GM13977 (cell line): Measurements from ENCODE around the gene GGCX.

Source experiments
- DNase-seq: peaks from one replicate; pipeline ENCODE4 v3.0.0; 2012; ENCODE audit warnings: low spot score
- in situ Hi-C: fragments of 300-500 bp; cut with MboI; formaldehyde crosslinking; loops from one replicate; pipeline ENCODE4 v1.12.0; 2022; ENCODE audit warnings: low sequenced_read_pairs, low pct_unique_long_range_greater_than_20kb, mixed read lengths, inconsistent platforms; ENCODE audit not compliant: unreplicated experiment
- TF ChIP-seq, protein P1 (sequence below): IDR thresholded peaks from 2 replicates; pipeline ENCODE4 v1.5.1; 2012; ENCODE audit warnings: mild to moderate bottlenecking, control low read depth; ENCODE audit not compliant: insufficient read depth; ENCODE audit errors: extremely low read depth, missing control alignments

GGCX gene

DNA sequence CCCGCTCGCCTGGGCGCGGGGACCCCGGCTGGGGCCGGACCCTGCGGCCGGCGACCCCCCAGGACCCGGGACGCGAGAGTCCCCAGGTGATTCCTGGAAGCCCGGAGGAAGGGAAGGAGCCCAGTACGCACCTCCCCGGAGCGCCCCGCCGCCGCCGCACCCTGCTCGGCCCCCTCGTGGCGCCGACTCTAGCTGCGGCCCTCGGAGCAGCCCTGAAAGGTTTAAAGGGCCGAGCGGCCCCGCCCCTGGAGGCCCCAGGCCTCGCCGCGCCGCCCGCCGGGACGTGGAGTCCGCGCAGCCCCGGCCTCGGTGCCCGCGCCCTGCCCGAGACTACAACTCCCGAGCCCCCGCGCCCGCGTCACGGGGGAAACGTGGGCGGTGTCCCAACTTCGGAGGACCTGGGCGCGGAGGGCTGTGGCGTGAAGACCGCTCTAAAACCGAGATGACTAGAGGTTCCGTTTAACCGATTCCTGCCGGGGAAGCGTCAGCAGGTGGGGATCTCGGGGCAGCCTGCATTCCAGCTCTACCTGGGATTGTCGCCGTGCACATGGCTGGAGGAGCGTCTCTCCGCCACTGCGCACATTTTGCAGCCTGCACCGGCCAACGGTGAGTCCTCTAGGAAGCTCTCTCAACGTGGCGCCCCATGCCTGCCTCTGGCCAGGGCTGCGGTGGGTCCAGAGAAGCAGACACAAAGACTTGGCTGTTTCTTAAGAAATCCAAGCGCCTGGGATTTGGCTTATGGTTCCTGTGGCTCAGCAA is 41.4 kb upstream of the GGCX start, which contains the start of gene TMEM150A:
TMEM150A (minus strand) TSS at position 223 of the 759 bp plus-strand sequence. CDS start 750 bp downstream, outside the sequence.
- TF ChIP-seq, protein P1, sequence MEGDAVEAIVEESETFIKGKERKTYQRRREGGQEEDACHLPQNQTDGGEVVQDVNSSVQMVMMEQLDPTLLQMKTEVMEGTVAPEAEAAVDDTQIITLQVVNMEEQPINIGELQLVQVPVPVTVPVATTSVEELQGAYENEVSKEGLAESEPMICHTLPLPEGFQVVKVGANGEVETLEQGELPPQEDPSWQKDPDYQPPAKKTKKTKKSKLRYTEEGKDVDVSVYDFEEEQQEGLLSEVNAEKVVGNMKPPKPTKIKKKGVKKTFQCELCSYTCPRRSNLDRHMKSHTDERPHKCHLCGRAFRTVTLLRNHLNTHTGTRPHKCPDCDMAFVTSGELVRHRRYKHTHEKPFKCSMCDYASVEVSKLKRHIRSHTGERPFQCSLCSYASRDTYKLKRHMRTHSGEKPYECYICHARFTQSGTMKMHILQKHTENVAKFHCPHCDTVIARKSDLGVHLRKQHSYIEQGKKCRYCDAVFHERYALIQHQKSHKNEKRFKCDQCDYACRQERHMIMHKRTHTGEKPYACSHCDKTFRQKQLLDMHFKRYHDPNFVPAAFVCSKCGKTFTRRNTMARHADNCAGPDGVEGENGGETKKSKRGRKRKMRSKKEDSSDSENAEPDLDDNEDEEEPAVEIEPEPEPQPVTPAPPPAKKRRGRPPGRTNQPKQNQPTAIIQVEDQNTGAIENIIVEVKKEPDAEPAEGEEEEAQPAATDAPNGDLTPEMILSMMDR = peak; percentile 35
- in situ Hi-C loops = no loop called here
- peak; percentile 96 for DNase-seq

DNA sequence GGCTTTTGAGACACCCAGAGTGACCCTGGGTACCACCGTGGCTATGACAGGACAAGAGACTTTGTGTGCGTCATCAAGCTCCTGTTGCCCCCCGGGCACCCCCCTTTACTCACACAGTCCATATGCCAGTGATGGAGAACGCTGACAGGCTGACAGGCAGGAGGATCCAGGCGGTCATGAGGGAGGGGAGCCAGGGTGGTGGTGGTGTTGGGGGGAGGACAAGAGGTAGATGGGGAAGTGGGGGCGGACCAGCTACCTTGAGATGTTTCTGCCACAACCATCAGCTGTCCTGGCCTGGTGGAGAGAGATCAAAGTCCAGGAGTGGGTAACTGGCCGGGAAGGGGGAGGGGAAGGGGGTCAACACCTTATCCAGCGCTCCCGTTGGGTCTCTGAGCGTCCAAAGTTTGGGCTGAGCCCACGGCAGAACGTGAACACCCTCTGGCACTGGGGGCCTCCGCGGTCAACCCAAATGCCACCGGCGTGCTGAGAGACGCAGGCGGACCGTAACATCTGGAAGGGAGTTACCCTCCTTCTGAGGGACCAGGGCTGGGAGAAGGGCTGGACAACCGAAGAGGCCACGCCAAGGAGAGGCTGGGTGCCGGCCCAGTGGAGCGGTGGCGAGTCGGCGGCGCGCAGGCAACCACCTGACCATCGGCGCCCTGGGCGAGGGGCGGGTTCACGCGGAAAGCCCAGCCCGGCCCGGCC is 40.6 kb upstream of the GGCX start:
- in situ Hi-C loops = no loop called here
- no peak for DNase-seq
- TF ChIP-seq, protein P1 = no peak

DNA sequence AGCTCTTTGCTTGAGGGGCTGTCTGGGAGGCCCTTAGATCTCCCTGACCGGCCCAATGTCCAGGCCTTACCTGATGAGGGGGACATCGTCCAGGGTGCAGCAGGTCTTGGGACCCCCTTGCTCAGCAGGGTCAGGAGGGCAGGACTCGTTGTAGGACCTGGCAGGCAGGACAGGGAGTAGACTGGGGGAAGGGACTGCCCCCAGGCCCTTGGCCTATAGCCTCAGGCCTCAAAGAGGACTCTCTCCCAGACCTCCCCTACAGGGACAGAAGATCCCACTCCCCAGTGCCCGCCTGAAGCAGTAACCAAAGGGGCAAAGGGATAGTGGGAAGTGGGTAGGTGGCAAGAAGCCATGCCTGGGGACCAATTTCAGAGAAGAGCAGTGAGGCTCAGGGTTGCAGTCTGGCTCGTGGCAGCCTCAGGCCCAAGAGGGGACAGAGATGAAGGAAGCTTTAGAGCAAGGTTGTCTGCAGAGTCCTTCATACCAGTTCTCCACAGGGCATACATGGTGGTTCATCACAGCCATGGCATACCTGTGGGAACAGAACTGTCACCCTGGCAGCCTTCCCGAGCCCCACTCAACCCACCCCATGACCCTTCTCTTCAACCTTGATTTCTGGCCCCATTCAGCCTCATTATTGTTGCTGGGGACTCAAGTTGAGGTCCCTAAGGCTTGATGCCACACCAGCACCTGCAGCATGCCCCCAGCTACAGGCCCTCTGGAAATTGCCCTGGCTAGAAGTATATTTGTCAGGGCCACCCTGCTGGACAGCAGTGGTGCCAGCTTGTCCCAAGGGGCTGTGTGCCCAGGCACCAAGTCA is 39.9 kb upstream of the GGCX start:
- no peak for DNase-seq
- in situ Hi-C loops = no loop called here
- TF ChIP-seq, protein P1 = no peak

DNA sequence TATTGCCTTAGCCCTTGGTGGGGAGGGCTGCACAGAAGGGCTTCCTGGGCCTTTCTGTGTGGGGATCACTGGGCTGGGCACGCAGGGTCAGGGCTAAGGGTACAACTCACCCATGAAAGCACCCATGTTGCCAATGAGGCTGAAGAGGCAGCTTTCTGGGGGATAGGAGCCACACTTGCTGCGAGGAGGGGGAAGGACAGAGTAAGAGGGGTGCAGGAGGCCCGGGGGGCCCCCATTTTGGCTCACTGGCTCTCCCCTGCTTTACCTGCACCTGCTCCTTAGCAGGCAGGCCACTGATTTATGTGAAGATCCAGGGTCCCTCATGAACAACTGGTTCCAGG is 38.9 kb upstream of the GGCX start:
- TF ChIP-seq, protein P1 = no peak
- DNase-seq = no peak
- in situ Hi-C loops = no loop called here

DNA sequence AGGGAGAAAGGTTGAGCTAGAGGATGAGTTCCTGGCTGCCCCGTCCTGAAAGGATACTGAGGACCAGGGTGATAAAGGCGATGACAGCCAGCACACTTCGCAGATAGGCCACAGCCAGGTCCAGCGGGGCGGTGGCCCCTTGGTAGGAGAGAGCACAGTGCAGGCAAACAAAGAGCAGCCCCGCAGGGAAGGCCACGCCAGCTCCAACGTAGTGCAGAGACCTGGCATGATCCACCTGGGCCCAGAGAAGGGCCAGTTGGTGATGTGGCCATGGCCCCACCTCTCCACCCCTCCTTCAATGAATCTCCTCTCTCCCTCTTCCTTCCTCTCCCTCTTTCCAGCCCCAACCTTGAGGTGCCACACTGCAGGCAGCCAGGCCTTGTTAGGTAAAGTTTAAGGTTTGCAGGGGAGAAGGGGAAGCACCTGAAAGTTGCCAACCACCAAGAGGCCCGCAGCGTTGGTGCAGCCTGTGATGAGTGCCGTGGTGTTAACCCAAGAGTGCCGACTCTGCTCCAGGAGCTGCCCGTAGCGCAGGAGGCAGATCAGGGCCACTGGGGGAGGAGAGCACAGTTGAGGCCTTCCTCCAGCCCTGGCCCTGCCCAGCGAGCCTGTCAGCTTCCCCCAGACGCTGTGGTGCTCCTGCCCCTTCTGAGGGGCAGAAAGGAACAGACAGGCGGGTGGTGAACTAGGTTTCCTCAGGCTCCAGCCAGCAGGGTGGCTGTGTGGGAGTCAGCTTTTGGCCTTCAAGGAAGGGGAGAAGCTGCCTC is 38.4 kb upstream of the GGCX start:
- no peak for DNase-seq
- in situ Hi-C loops = no loop called here
- TF ChIP-seq, protein P1 = no peak
